Liver (tissue), 9 donors: ENCODE measurements around the gene CTU2. TPM values are rescaled to one million over a fixed set of nuclear protein-coding genes. Genes with fewer than 3 reads are reported as not detected.

ENCODE experiments used
- DNase-seq: peaks from one replicate; pipeline ENCODE4 v3.0.0-alpha.2; 2017; ENCODE audit warnings: low spot score
- H3K27ac ChIP-seq, 2 donors: one replicate each; pipeline ENCODE4 v1.7.0; 2013; ENCODE audit warnings: inconsistent platforms in 2 of 2, low read length in 2 of 2, control low read depth in 1 of 2, low read depth in 1 of 2, mild to moderate bottlenecking in 1 of 2
- H3K27me3 ChIP-seq, 4 donors: one replicate each; pipeline versions ENCODE4 v1.6.1 to v1.7.0; 2013; ENCODE audit warnings: low read length in 3 of 4, inconsistent platforms in 1 of 4, mild to moderate bottlenecking in 1 of 4, moderate library complexity in 1 of 4; ENCODE audit not compliant: control insufficient read depth in 4 of 4, insufficient read depth in 4 of 4
- H3K36me3 ChIP-seq, 4 donors: one replicate each; pipeline versions ENCODE4 v1.6.1 to v1.7.0; 2013; ENCODE audit warnings: low read length in 3 of 4, mild to moderate bottlenecking in 3 of 4, low read depth in 1 of 4, moderate library complexity in 1 of 4; ENCODE audit not compliant: control insufficient read depth in 4 of 4, insufficient read depth in 3 of 4
- H3K4me1 ChIP-seq, 4 donors: one replicate each; pipeline versions ENCODE4 v1.6.1 to v1.7.0; 2013; ENCODE audit warnings: low read length in 3 of 4, mild to moderate bottlenecking in 3 of 4, moderate library complexity in 1 of 4; ENCODE audit not compliant: control insufficient read depth in 4 of 4, insufficient read depth in 4 of 4
- H3K4me3 ChIP-seq, 3 donors: one replicate each; pipeline versions ENCODE4 v1.6.1 to v1.7.0; 2013; ENCODE audit warnings: low read length in 3 of 3, control low read depth in 1 of 3, low read depth in 1 of 3, mild to moderate bottlenecking in 1 of 3
- H3K9ac ChIP-seq, 2 donors: one replicate each; pipeline ENCODE4 v1.7.0; 2013; ENCODE audit warnings: low read length in 2 of 2, mild to moderate bottlenecking in 2 of 2, moderate library complexity in 2 of 2, control low read depth in 1 of 2, low read depth in 1 of 2
- H3K9me3 ChIP-seq, 4 donors: one replicate each; pipeline versions ENCODE4 v1.6.1 to v1.7.0; 2013; ENCODE audit warnings: low read length in 3 of 4; ENCODE audit not compliant: control insufficient read depth in 4 of 4
- EGR1 ChIP-seq, 2 donors: IDR thresholded peaks; 2 replicates each; pipeline ENCODE4 v1.6.1; 2016 to 2018; ENCODE audit warnings: antibody characterized with exemption in 2 of 2, low read depth in 2 of 2
- FOXA1 ChIP-seq: IDR thresholded peaks from 2 replicates; pipeline ENCODE4 v1.6.1; 2016; ENCODE audit warnings: antibody characterized with exemption
- FOXA2 ChIP-seq: IDR thresholded peaks from 2 replicates; pipeline ENCODE4 v1.6.1; 2016; ENCODE audit warnings: antibody characterized with exemption
- HNF4A ChIP-seq, 2 donors: conservative IDR thresholded peaks; 2 replicates each; pipeline ENCODE4 v1.6.1; 2016; ENCODE audit warnings: antibody characterized with exemption in 2 of 2, mild to moderate bottlenecking in 2 of 2
- HNF4G ChIP-seq: IDR thresholded peaks from 2 replicates; pipeline ENCODE4 v1.6.1; 2016; ENCODE audit warnings: antibody characterized with exemption
- JUND ChIP-seq, 2 donors: IDR thresholded peaks; 2 replicates each; pipeline ENCODE4 v1.6.1; 2016; ENCODE audit warnings: antibody characterized with exemption in 2 of 2
- NR2F2 ChIP-seq: IDR thresholded peaks from 2 replicates; pipeline ENCODE4 v1.6.1; 2016; ENCODE audit warnings: antibody characterized with exemption
- RAD21 ChIP-seq, 2 donors: IDR thresholded peaks; 2 replicates each; pipeline ENCODE4 v1.6.1; 2016; ENCODE audit warnings: antibody characterized with exemption in 2 of 2, mild to moderate bottlenecking in 2 of 2
- RXRA ChIP-seq, 2 donors: IDR thresholded peaks; 2 replicates each; pipeline ENCODE4 v1.6.1; 2017 to 2018; ENCODE audit warnings: antibody characterized with exemption in 2 of 2, mild to moderate bottlenecking in 1 of 2
- SP1 ChIP-seq: IDR thresholded peaks from 2 replicates; pipeline ENCODE4 v1.6.1; 2018; ENCODE audit warnings: antibody characterized with exemption, mild to moderate bottlenecking
- TAF1 ChIP-seq: conservative IDR thresholded peaks from 2 replicates; pipeline ENCODE4 v1.6.1; 2016; ENCODE audit warnings: antibody characterized with exemption, mild to moderate bottlenecking
- YY1 ChIP-seq: IDR thresholded peaks from 2 replicates; pipeline ENCODE4 v1.6.1; 2016; ENCODE audit warnings: antibody characterized with exemption, mild to moderate bottlenecking
- WGBS: extraction: QIAGEN DNeasy Blood & Tissue Kit; methylation state at CpG from one replicate; pipeline ENCODE4 v1.1.7; 2013; 5-methylcytosine and 5-hydroxymethylcytosine counted together
- polyA plus RNA-seq, 2 donors: library from polyadenylated mRNA; stranded (reverse) in 1 of 2; unstranded in 1 of 2; fragments of 200-250 nt in 1 of 2; fragments of >200 nt in 1 of 2; fragmentation: Nextera tagmentation in 1 of 2; extraction: Ambion mirVana in 1 of 2; gene quantifications; one replicate each; pipeline versions ENCODE4 v1.2.1 to v1.2.3, GENCODE V29; 2013 to 2015
- total RNA-seq, 2 donors: library from RNA; depleted of rRNA; stranded (reverse); fragments of >200 nt; gene quantifications; one replicate each; pipeline ENCODE4 v1.2.3, GENCODE V29; 2014
- TF ChIP-seq, protein P1 (sequence below): IDR thresholded peaks from 2 replicates; pipeline ENCODE4 v1.6.1; 2016; ENCODE audit warnings: antibody characterized with exemption
- TF ChIP-seq, protein P2 (sequence below): fragments of 150-350 bp; IDR thresholded peaks from 2 replicates; pipeline ENCODE4 v1.5.1; 2017; ENCODE audit warnings: improper control_type of control experiment, low read depth, low read length; ENCODE audit not compliant: missing input control
- TF ChIP-seq, protein P3 (sequence below): IDR thresholded peaks from 2 replicates; pipeline ENCODE4 v1.6.1; 2016; ENCODE audit warnings: antibody characterized with exemption
- donor health status: healthy.
- donor health status: healthy.
- donor health status: healthy.
- donor health status: healthy.
- donor health status: healthy.

The CTU2 gene
- total and polyA plus RNA-seq, 4 donors, result 7.0 to 8.5 (median 7.4) TPM

DNA sequence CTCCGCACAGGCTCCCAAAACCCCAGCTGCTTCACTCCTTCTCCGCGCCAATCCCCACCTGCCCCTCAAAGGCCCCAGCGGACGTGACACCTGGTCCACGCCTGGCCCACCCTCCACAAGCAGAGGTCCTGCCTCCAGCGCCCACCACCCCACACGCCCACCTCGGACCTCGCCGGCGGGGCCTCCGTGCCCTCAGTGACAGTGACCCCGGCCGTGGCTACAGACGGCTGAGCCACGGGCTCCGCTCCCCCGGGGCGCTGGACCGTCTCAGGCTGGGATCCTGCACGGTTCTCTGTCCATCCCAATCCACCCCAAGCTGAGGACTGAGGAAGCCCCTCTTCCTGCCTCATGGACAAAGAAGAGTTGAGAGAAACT, 53.7 kb downstream of the CTU2 start:
- H3K9me3 ChIP-seq, result no peaks in the 10 kb centered on the region
- no peak for DNase-seq
- TF ChIP-seq NR2F2, result no peak
- no peak for TF ChIP-seq RAD21 (IDR thresholded peaks at IDR 0.05)
- no peak for TF ChIP-seq FOXA2
- no peak for TF ChIP-seq YY1
- TF ChIP-seq, protein P1, sequence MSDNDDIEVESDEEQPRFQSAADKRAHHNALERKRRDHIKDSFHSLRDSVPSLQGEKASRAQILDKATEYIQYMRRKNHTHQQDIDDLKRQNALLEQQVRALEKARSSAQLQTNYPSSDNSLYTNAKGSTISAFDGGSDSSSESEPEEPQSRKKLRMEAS, result no peak
- no peak for TF ChIP-seq EGR1 (IDR thresholded peaks at IDR 0.05; ENCODE audit: low read depth in 2 of 2)
- TF ChIP-seq FOXA1, result no peak
- TF ChIP-seq HNF4G, result no peak
- TF ChIP-seq, protein P2, sequence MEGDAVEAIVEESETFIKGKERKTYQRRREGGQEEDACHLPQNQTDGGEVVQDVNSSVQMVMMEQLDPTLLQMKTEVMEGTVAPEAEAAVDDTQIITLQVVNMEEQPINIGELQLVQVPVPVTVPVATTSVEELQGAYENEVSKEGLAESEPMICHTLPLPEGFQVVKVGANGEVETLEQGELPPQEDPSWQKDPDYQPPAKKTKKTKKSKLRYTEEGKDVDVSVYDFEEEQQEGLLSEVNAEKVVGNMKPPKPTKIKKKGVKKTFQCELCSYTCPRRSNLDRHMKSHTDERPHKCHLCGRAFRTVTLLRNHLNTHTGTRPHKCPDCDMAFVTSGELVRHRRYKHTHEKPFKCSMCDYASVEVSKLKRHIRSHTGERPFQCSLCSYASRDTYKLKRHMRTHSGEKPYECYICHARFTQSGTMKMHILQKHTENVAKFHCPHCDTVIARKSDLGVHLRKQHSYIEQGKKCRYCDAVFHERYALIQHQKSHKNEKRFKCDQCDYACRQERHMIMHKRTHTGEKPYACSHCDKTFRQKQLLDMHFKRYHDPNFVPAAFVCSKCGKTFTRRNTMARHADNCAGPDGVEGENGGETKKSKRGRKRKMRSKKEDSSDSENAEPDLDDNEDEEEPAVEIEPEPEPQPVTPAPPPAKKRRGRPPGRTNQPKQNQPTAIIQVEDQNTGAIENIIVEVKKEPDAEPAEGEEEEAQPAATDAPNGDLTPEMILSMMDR, result no peak
- peak overlapping the region; percentile 58 to 83 for H3K27ac ChIP-seq
- H3K27me3 ChIP-seq, result no peaks in the 10 kb centered on the region
- peaks cover 0 to 3% (median 0%) of the 10 kb centered on the region in 4 donors for H3K36me3 ChIP-seq
- no peak overlapping the region for H3K4me3 ChIP-seq
- 85% methylated on average over 22 of the region's 22 CpGs for WGBS
- H3K4me1 ChIP-seq, result peaks cover 35 to 63% (median 54%) of the 10 kb centered on the region in 4 donors
- no peak overlapping the region for H3K9ac ChIP-seq

DNA sequence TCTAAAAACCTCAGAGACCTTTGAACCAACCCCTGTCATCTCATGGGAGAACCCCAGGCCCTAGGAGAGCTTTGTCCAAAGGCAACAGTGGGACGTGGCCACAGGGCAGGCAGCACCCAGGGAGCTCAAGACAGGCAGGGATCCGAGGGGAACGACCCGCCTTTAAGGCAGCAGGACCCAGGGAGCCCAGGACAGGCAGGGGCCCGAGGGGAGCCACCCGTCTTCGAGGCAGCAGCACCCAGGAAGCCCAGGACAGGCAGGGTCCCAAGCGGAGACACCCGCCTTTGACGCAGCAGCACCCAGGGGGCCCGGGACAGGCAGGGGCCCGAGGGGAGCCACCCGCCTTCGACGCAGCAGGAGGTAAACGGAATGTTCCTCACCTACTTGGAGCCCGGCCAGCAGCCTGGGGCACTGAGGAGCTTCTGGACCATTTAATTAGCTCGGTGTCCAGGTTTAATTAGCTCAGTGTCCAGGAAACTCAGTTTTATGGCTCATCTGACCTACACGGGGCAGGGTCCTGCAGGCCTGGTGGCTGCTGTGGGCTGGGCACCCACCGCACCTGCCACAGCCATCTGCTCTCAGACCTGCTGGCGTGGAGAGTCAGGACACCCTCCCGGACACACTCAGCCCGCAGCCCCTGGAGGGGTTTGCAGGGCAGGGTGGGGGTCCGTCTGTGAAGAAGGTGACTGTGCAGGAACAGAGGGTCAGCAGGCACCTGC, 54.3 kb downstream of the CTU2 start:
- no peak overlapping the region for H3K4me3 ChIP-seq
- peaks cover 0 to 3% (median 0%) of the 10 kb centered on the region in 4 donors for H3K36me3 ChIP-seq
- DNase-seq, result no peak
- no peak overlapping the region for H3K9ac ChIP-seq
- peak overlapping the region; percentile 58 to 83 for H3K27ac ChIP-seq
- H3K9me3 ChIP-seq, result no peaks in the 10 kb centered on the region
- TF ChIP-seq, protein P3, sequence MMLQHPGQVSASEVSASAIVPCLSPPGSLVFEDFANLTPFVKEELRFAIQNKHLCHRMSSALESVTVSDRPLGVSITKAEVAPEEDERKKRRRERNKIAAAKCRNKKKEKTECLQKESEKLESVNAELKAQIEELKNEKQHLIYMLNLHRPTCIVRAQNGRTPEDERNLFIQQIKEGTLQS, result no peak
- TF ChIP-seq HNF4A (conservative IDR thresholded peaks at IDR 0.05), result peak in 1 of 2 donors; percentile 55
- H3K4me1 ChIP-seq, result peaks cover 35 to 66% (median 56%) of the 10 kb centered on the region in 4 donors
- no peaks in the 10 kb centered on the region for H3K27me3 ChIP-seq
- WGBS, result 66% methylated on average over 24 of the region's 24 CpGs

DNA sequence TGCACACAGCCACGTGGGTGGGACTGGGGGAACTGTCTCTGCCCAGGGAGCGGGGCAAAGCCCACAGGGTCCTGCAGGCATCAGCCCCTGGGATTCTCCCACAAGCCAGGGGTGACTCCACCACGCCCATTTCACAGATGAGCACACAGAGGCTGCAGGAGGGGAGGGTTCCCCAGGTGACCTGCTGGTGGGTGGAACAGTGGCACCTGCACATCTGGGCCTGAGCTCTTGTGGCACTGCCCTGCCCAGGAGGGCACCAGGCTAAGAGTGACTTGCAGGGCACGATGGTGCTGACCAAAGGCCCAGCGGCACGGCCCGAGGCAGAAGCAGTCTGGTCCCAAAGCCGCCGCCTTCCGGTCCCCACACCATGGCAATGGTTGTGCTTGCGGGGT, 54.8 kb downstream of the CTU2 start:
- Histone ChIP-seq H3K9me3 (no peaks in the 10 kb centered on the region), H3K4me3 (no peak overlapping the region), H3K4me1 (peaks cover 35 to 66% (median 56%) of the 10 kb centered on the region in 4 donors), H3K36me3 (peaks cover 0 to 3% (median 0%) of the 10 kb centered on the region in 4 donors), H3K9ac (no peak overlapping the region), H3K27me3 (no peaks in the 10 kb centered on the region), H3K27ac (no peak overlapping the region)
- 89% methylated on average over 11 of the region's 11 CpGs for WGBS
- no peak for TF ChIP-seq HNF4A (conservative IDR thresholded peaks at IDR 0.05)
- TF ChIP-seq TAF1, result no peak
- no peak for TF ChIP-seq JUND (IDR thresholded peaks at IDR 0.05)
- TF ChIP-seq HNF4G, result no peak
- TF ChIP-seq SP1, result no peak
- TF ChIP-seq, protein P1, result no peak
- TF ChIP-seq, protein P3, result no peak
- TF ChIP-seq NR2F2, result no peak
- TF ChIP-seq RAD21 (IDR thresholded peaks at IDR 0.05), result no peak
- no peak for TF ChIP-seq FOXA2
- TF ChIP-seq EGR1 (IDR thresholded peaks at IDR 0.05; ENCODE audit: low read depth in 2 of 2), result no peak
- TF ChIP-seq RXRA (IDR thresholded peaks at IDR 0.05), result no peak
- TF ChIP-seq FOXA1, result no peak
- TF ChIP-seq, protein P2, result no peak
- no peak for DNase-seq
